GM23248 (cell line): ENCODE measurements around the gene SNAP25.

Experiments
- EZH2 ChIP-seq: fragments of 200-600 bp; sonication (generic); IDR thresholded peaks from 2 replicates; pipeline ENCODE4 v1.6.1; 2018; ENCODE audit warnings: antibody characterized with exemption, mild to moderate bottlenecking; ENCODE audit not compliant: insufficient read depth, poor library complexity, severe bottlenecking
- EZH2phosphoT487 ChIP-seq: fragments of 200-600 bp; sonication (generic); IDR thresholded peaks from 2 replicates; pipeline ENCODE4 v1.6.1; 2018; ENCODE audit warnings: antibody characterized with exemption, moderate library complexity, mild to moderate bottlenecking, low read depth; ENCODE audit not compliant: insufficient read depth

GRCh38 chr20:10179574-10180298 is 38.9 kb upstream of the SNAP25 start:
- TF ChIP-seq EZH2 (no peak), EZH2phosphoT487 (no peak)
